HG03521 (cell line): ENCODE measurements around the gene RPGRIP1L.

ENCODE experiments used
- ATAC-seq: cut with Tn5 transposase; IDR thresholded peaks from one replicate; pipeline ENCODE4 v1.9.1; 2021; ENCODE audit warnings: mild to moderate bottlenecking, moderate library complexity; ENCODE audit not compliant: unreplicated experiment

Gene RPGRIP1L

GRCh38 chr16:53703590-53704444, at the start of gene RPGRIP1L, which contains the start of gene FTO:
Gene RPGRIP1L, minus strand, starts transcription at chr16:53703859. Its CDS starts 3,136 bp downstream, at chr16:53700723.
Gene FTO, plus strand, starts transcription at chr16:53704156.
- ATAC-seq, result peak; percentile 99

GRCh38 chr16:53753431-53753830, 49.8 kb upstream of the RPGRIP1L start:
- ATAC-seq, result no peak

- ATAC-seq, result no peak
Observed at GRCh38 chr16:53752560-53752959, 48.9 kb upstream of the RPGRIP1L start.

- ATAC-seq, result no peak
Observed at GRCh38 chr16:53745753-53746266, 42.2 kb upstream of the RPGRIP1L start.

GRCh38 chr16:53745086-53745485, 41.4 kb upstream of the RPGRIP1L start:
- ATAC-seq, result no peak

- ATAC-seq, result no peak
Observed at GRCh38 chr16:53744449-53744848, 40.8 kb upstream of the RPGRIP1L start.

- ATAC-seq, result no peak
Observed at GRCh38 chr16:53743149-53743566, 39.5 kb upstream of the RPGRIP1L start.

- ATAC-seq, result no peak
Observed at GRCh38 chr16:53741546-53741945, 37.9 kb upstream of the RPGRIP1L start.

GRCh38 chr16:53740933-53741531, 37.4 kb upstream of the RPGRIP1L start:
- ATAC-seq, result no peak

- ATAC-seq, result no peak
Observed at GRCh38 chr16:53740476-53740875, 36.8 kb upstream of the RPGRIP1L start.

GRCh38 chr16:53737552-53737951, 33.9 kb upstream of the RPGRIP1L start:
- ATAC-seq, result no peak

- ATAC-seq, result no peak
Observed at GRCh38 chr16:53736297-53736696, 32.6 kb upstream of the RPGRIP1L start.

- no peak for ATAC-seq
Observed at GRCh38 chr16:53734908-53735307, 31.2 kb upstream of the RPGRIP1L start.

GRCh38 chr16:53732296-53732929, 28.8 kb upstream of the RPGRIP1L start:
- ATAC-seq, result no peak

- ATAC-seq, result no peak
Observed at GRCh38 chr16:53730693-53731092, 27.0 kb upstream of the RPGRIP1L start.

- no peak for ATAC-seq
Observed at GRCh38 chr16:53726625-53727024, 23.0 kb upstream of the RPGRIP1L start.

- ATAC-seq, result no peak
Observed at GRCh38 chr16:53721017-53721416, 17.4 kb upstream of the RPGRIP1L start.

GRCh38 chr16:53717577-53717976, 13.9 kb upstream of the RPGRIP1L start:
- ATAC-seq, result no peak

GRCh38 chr16:53715023-53715384, 11.3 kb upstream of the RPGRIP1L start:
- ATAC-seq, result no peak

- ATAC-seq, result no peak
Observed at GRCh38 chr16:53714205-53715022, 10.8 kb upstream of the RPGRIP1L start.
